ENCODE data around the gene LRRIQ3. TPM values are rescaled to one million over a fixed set of nuclear protein-coding genes. Genes with fewer than 3 reads are reported as not detected.

LRRIQ3 gene
- total RNA-seq, 2 donors from 2014 or later, result 0.16 to 0.74 TPM

DNA sequence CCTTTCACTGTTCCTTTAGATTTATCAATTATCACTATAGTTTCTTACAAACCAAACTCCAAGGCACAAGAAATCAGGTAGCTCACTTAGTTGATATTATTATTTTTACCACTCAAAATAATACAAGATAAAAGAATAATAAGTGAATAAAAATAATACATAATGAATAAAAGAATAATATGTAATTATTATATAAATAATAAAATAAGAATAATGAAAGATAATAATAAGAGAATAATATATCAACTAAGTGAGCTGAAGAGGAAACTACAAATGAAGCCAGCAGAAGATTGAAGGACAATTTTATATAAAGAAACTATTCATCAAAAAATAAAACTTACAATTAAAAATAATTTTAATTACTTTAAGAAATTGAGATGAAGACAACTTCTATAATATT is 90.6 kb downstream of the LRRIQ3 start:
- Histone ChIP-seq H3K9ac (ENCODE audit: low read depth in 2 of 2, low read length in 2 of 2) (no peak overlapping the region), H3K27me3 (no peaks in the 10 kb centered on the region), H3K36me3 (no peaks in the 10 kb centered on the region), H3K4me1 (no peaks in the 10 kb centered on the region), H3K9me3 (no peaks in the 10 kb centered on the region), H3K27ac (no peak overlapping the region), H3K4me3 (no peak overlapping the region)
- intact Hi-C loops (cut with DNase I), result no loop called here
- TF ChIP-seq, protein P1, sequence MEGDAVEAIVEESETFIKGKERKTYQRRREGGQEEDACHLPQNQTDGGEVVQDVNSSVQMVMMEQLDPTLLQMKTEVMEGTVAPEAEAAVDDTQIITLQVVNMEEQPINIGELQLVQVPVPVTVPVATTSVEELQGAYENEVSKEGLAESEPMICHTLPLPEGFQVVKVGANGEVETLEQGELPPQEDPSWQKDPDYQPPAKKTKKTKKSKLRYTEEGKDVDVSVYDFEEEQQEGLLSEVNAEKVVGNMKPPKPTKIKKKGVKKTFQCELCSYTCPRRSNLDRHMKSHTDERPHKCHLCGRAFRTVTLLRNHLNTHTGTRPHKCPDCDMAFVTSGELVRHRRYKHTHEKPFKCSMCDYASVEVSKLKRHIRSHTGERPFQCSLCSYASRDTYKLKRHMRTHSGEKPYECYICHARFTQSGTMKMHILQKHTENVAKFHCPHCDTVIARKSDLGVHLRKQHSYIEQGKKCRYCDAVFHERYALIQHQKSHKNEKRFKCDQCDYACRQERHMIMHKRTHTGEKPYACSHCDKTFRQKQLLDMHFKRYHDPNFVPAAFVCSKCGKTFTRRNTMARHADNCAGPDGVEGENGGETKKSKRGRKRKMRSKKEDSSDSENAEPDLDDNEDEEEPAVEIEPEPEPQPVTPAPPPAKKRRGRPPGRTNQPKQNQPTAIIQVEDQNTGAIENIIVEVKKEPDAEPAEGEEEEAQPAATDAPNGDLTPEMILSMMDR (IDR thresholded peaks at IDR 0.05), result no peak
- no peak for DNase-seq

DNA sequence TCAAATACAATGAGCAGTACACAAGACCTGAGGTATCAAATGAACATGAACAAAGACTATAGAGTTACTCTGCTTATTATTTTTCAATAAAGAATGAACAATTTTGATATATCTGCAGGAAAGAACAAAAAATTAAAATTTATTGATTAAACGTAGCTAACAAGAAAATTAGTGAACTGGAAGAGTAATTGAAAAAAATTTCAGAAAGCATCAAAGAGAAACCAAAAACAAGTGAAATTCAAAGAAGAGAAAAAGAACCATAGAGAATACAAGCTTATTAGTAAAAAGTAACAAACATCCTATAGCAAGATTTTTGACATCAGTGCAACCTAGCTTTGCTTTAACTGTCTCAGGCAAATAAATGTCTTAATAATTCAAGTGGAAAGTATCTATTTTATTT is 106.6 kb downstream of the LRRIQ3 start:
- Histone ChIP-seq H3K4me1 (no peaks in the 10 kb centered on the region), H3K9ac (ENCODE audit: low read depth in 2 of 2, low read length in 2 of 2) (no peak overlapping the region), H3K27ac (no peak overlapping the region), H3K4me3 (no peak overlapping the region), H3K27me3 (no peaks in the 10 kb centered on the region), H3K36me3 (no peaks in the 10 kb centered on the region), H3K9me3 (no peaks in the 10 kb centered on the region)
- TF ChIP-seq, protein P1 (IDR thresholded peaks at IDR 0.05), result no peak
- intact Hi-C loops (cut with DNase I), result no loop called here
- DNase-seq, result no peak

DNA sequence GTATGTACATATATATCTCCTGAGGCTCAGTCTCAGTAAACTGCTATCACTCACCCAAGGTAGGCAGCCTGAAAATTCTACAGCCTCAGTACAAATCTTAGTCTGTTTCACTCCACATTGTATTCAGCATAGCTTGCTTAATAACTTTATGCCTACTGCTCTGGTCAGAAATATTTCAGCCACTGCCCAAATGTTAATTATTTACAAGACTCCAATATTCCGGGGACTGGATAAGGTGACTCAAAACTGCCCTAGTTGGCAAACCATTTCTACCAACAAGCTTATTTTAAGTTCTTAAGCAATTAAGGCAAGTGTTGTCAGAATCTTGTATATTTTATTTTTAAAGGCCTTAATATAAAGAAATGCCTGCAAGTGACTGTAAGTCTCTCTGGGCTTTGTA is 114.8 kb downstream of the LRRIQ3 start:
- Histone ChIP-seq H3K4me3 (no peak overlapping the region), H3K27ac (no peak overlapping the region), H3K36me3 (no peaks in the 10 kb centered on the region), H3K9ac (ENCODE audit: low read depth in 2 of 2, low read length in 2 of 2) (no peak overlapping the region), H3K27me3 (no peaks in the 10 kb centered on the region), H3K4me1 (no peaks in the 10 kb centered on the region), H3K9me3 (no peaks in the 10 kb centered on the region)
- intact Hi-C loops (cut with DNase I), result no loop called here
- no peak for DNase-seq
- TF ChIP-seq, protein P1 (IDR thresholded peaks at IDR 0.05), result no peak

DNA sequence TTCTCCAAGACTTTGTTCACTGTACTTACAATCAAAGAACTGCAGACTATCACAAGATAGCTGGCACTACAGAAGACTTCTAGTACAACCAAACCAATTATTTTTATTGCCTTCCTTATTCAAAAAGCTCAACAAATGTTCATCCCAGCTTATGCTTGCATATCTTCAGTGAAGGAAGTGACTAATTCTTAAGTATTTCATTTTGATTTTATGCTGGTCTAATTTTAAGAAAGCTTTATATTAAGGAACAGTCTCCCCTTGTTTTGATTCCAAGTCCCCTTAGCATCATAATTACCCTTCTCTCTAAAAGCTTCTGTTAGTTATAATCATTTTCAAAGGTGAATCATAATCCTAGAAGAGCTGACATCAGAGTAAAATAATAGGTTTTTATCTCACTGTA is 132.9 kb downstream of the LRRIQ3 start:
- TF ChIP-seq, protein P1 (IDR thresholded peaks at IDR 0.05), result no peak
- no peaks in the 10 kb centered on the region for H3K36me3 ChIP-seq
- no peaks in the 10 kb centered on the region for H3K27me3 ChIP-seq
- DNase-seq, result no peak
- no peak overlapping the region for H3K9ac ChIP-seq (ENCODE audit: low read depth in 2 of 2, low read length in 2 of 2)
- no peaks in the 10 kb centered on the region for H3K4me1 ChIP-seq
- H3K9me3 ChIP-seq, result no peaks in the 10 kb centered on the region
- no peak overlapping the region for H3K27ac ChIP-seq
- intact Hi-C loops (cut with DNase I), result no loop called here
- H3K4me3 ChIP-seq, result no peak overlapping the region

DNA sequence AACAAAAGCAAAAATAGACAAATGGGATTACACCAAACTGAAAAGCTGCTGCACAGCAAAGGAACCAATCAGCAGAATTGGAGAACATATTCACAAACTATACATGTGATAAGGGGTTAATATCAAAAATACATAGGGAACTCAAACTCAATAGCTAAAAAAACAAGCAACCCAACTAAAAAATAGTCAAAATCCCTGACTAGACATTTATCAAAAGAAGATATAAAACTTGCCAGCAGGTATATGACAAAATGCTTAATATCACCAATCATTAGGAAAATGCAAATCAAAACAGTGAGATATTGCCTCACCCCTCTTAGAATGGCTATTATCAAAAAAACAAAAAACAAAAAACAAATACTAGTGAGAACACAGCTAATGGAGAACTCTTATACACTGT is 140.3 kb downstream of the LRRIQ3 start:
- DNase-seq, result no peak
- Histone ChIP-seq H3K9me3 (no peaks in the 10 kb centered on the region), H3K4me3 (no peak overlapping the region), H3K27ac (no peak overlapping the region), H3K36me3 (no peaks in the 10 kb centered on the region), H3K9ac (ENCODE audit: low read depth in 2 of 2, low read length in 2 of 2) (no peak overlapping the region), H3K27me3 (no peaks in the 10 kb centered on the region), H3K4me1 (no peaks in the 10 kb centered on the region)
- intact Hi-C loops (cut with DNase I), result no loop called here
- TF ChIP-seq, protein P1 (IDR thresholded peaks at IDR 0.05), result no peak

DNA sequence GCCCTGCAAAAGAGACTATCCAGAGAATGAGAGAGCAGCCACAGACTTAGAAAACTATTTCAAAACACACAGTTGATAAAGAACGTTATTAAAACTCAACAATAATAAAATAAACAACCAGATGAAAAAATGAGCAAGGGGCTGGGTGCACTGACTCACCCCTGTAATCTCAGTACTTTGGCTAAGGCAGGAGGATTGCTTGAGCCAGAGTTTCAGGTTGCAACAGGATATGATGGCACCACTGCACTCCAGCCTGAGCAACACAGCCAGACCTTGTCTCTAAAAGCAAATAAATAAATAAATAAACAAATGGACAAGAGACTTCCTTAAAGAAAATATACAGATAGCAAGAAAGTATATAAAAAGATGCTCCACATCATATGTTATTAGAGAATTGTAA is 144.6 kb downstream of the LRRIQ3 start:
- intact Hi-C loops (cut with DNase I), result no loop called here
- TF ChIP-seq, protein P1 (IDR thresholded peaks at IDR 0.05), result no peak
- Histone ChIP-seq H3K9me3 (no peaks in the 10 kb centered on the region), H3K27ac (no peak overlapping the region), H3K4me1 (no peaks in the 10 kb centered on the region), H3K9ac (ENCODE audit: low read depth in 2 of 2, low read length in 2 of 2) (no peak overlapping the region), H3K36me3 (no peaks in the 10 kb centered on the region), H3K27me3 (no peaks in the 10 kb centered on the region), H3K4me3 (no peak overlapping the region)
- DNase-seq, result no peak
